ENCODE results near the gene LRCOL1.

GRCh38 chr12:132638541-132639408, 28.4 kb upstream of the LRCOL1 start:
- TF ChIP-seq CBFB (CRISPR knock-in tag; IDR thresholded peaks at IDR 0.05; ENCODE audit: low read depth), result no peak
- TF ChIP-seq CTCF (IDR thresholded peaks at IDR 0.05), result peak; percentile 57; the same call in 1 of the 2 replicates
- TF ChIP-seq MAX (CRISPR knock-in tag; IDR thresholded peaks at IDR 0.05), result no peak
- TF ChIP-seq TCF7 (CRISPR knock-in tag; IDR thresholded peaks at IDR 0.05; ENCODE audit: low read depth), result no peak
- no peak for TF ChIP-seq NR2C2 (CRISPR knock-in tag; IDR thresholded peaks at IDR 0.05)
